ENCODE data around the gene BSN. TPM values are rescaled to one million over a fixed set of nuclear protein-coding genes. Genes with fewer than 3 reads are reported as not detected.

BSN gene
- total RNA-seq, 1 experiment from 2014 or later, result 0.37 TPM

DNA sequence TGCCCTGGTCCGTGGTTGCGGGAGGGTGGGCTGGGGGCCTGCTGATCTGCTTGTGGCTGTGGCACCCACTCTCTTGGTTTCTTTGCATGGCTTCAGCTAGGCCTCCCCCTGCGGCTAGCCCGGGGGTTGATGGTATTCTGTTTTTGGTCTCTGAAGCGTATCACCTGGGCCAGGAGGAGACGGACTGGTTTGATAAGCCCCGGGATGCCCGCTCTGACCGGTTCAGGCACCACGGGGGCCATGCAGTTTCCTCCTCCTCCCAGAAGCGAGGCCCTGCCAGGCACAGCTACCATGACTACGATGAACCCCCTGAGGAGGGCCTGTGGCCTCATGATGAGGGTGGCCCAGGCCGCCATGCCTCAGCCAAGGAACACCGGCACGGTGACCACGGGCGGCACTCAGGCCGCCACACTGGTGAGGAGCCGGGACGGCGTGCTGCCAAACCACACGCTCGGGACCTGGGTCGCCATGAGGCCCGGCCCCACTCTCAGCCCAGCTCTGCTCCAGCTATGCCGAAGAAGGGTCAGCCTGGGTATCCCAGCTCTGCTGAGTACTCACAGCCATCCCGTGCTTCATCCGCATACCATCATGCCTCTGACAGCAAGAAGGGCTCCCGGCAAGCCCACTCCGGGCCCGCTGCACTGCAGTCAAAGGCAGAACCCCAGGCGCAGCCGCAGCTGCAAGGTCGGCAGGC, 108.6 kb downstream of the BSN start:
- BruUV-seq (replicated peaks), result no TSS peak
- Mint-ChIP-seq H3K4me3 (ENCODE audit: unreplicated experiment) (no peak overlapping the region), H3K4me1 (ENCODE audit: insufficient read depth, unreplicated experiment) (peaks cover 12% of the 10 kb centered on the region), H3K36me3 (ENCODE audit: insufficient read depth, unreplicated experiment) (no peaks in the 10 kb centered on the region), H3K27me3 (ENCODE audit: insufficient read depth, unreplicated experiment) (no peaks in the 10 kb centered on the region), H3K27ac (ENCODE audit: low read depth, unreplicated experiment) (no peak overlapping the region), H3K9me3 (ENCODE audit: unreplicated experiment) (no peaks in the 10 kb centered on the region)
- no peak for DNase-seq (ENCODE audit: unreplicated experiment)
- ChIA-PET CTCF (interaction anchor here (0.9 to 4.8 kb wide), 3 partner anchors 9 to 123 kb away, joined by 3 to 24 read pairs (median 5); no protein-coding TSS in a partner anchor), POLR2A (no interaction called here)
- TF ChIP-seq, protein P1, sequence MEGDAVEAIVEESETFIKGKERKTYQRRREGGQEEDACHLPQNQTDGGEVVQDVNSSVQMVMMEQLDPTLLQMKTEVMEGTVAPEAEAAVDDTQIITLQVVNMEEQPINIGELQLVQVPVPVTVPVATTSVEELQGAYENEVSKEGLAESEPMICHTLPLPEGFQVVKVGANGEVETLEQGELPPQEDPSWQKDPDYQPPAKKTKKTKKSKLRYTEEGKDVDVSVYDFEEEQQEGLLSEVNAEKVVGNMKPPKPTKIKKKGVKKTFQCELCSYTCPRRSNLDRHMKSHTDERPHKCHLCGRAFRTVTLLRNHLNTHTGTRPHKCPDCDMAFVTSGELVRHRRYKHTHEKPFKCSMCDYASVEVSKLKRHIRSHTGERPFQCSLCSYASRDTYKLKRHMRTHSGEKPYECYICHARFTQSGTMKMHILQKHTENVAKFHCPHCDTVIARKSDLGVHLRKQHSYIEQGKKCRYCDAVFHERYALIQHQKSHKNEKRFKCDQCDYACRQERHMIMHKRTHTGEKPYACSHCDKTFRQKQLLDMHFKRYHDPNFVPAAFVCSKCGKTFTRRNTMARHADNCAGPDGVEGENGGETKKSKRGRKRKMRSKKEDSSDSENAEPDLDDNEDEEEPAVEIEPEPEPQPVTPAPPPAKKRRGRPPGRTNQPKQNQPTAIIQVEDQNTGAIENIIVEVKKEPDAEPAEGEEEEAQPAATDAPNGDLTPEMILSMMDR (IDR thresholded peaks at IDR 0.05; ENCODE audit: unreplicated experiment), result no peak
- intact Hi-C loops (cut with micrococcal nuclease), result no loop called here

DNA sequence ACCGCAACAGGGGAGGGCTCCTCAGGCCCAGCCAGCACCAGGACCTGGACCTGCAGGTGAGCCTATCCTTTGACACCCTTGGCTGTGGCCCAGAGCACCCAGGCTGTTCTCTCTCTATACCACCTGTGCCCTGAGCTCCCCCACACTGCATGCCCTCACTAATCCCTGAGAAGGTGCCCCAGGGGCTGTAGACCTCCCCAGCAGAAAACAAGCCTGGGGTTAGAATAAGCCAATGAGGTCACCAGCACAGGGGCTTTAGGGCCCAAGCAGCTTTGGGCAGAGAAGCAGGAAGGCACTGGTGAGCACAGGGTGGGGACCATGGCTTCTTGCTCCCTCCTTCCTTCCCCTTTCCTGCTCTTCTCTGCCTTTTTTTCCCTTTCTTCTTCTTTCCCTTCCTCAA, 109.6 kb downstream of the BSN start:
- H3K4me3 Mint-ChIP-seq (ENCODE audit: unreplicated experiment), result no peak overlapping the region
- peaks cover 18% of the 10 kb centered on the region for H3K4me1 Mint-ChIP-seq (ENCODE audit: insufficient read depth, unreplicated experiment)
- CTCF ChIA-PET, result interaction anchor here (0.5 to 4.8 kb wide), 4 partner anchors 8 to 124 kb away, joined by 3 to 24 read pairs (median 4); no protein-coding TSS in a partner anchor
- no peaks in the 10 kb centered on the region for H3K36me3 Mint-ChIP-seq (ENCODE audit: insufficient read depth, unreplicated experiment)
- TF ChIP-seq, protein P1 (IDR thresholded peaks at IDR 0.05; ENCODE audit: unreplicated experiment), result no peak
- no TSS peak for BruUV-seq (replicated peaks)
- no peaks in the 10 kb centered on the region for H3K9me3 Mint-ChIP-seq (ENCODE audit: unreplicated experiment)
- no peak overlapping the region for H3K27ac Mint-ChIP-seq (ENCODE audit: low read depth, unreplicated experiment)
- POLR2A ChIA-PET, result no interaction called here
- no peak for DNase-seq (ENCODE audit: unreplicated experiment)
- intact Hi-C loops (cut with micrococcal nuclease), result no loop called here
- H3K27me3 Mint-ChIP-seq (ENCODE audit: insufficient read depth, unreplicated experiment), result no peaks in the 10 kb centered on the region

DNA sequence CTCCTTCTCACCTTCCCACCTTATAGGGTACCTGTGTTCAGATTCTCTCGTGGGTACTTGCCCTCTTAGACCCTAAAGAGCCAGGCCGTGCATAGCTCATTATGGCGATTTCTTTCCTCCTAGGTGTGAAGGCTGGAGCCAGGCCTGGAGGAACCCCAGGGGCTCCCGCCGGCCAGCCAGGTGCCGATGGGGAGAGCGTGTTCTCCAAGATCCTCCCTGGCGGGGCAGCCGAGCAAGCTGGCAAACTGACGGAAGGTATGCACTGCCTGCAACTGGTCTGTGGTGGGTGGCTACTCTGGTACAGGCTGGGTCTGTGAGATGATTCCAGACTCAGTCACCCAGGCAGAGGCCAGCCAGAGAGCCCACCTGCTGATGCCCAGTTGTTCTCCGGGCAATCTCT, 110.0 kb downstream of the BSN start:
- DNase-seq (ENCODE audit: unreplicated experiment), result no peak
- Mint-ChIP-seq H3K4me3 (ENCODE audit: unreplicated experiment) (no peak overlapping the region), H3K9me3 (ENCODE audit: unreplicated experiment) (no peaks in the 10 kb centered on the region), H3K27me3 (ENCODE audit: insufficient read depth, unreplicated experiment) (no peaks in the 10 kb centered on the region), H3K36me3 (ENCODE audit: insufficient read depth, unreplicated experiment) (no peaks in the 10 kb centered on the region), H3K4me1 (ENCODE audit: insufficient read depth, unreplicated experiment) (peaks cover 18% of the 10 kb centered on the region), H3K27ac (ENCODE audit: low read depth, unreplicated experiment) (no peak overlapping the region)
- ChIA-PET POLR2A (interaction anchor here (0.6 to 1.1 kb wide), 2 partner anchors 125 to 543 kb away, joined by 3 to 5 read pairs; partner anchors contain the start of gene USP19), CTCF (interaction anchor here (4.8 kb wide), 1 partner anchor 124 kb away, joined by 24 read pairs; no protein-coding TSS in a partner anchor)
- TF ChIP-seq, protein P1 (IDR thresholded peaks at IDR 0.05; ENCODE audit: unreplicated experiment), result no peak
- intact Hi-C loops (cut with micrococcal nuclease), result no loop called here
- no TSS peak for BruUV-seq (replicated peaks)

DNA sequence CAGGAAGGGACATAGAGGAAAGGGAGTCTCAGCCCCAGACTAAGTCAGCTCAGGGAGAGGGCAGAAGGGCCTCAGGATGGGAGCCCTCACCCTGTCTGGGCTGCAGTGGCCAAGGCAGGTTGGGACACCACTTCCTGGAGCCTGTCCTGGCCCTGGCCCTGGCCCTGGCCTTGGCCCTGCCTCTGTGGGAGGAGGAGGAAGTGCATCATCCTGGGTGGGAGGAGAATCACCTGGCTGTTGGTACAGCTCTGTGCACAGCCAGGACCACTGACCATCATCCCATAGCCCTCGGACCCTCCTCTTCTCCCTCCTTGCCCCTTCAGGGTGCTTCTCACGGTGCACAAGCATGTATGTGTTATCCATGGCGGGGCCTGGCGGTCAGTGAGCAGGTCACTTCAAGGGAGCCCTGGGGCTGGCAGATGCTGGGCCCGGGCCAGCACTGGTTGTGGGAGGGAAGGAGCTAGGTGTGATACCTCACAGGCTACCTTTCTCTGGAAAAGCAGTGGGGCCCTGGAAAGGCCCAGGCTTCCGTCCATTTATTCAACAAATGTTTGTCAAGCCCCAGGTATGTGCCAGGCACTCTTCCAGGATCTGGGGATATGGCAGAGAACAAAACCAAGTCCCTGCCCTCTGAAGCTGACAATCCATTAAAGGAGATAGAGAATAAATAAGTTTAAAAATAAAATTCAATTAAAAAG, 111.7 kb downstream of the BSN start:
- peak; percentile 31 for DNase-seq (ENCODE audit: unreplicated experiment)
- Mint-ChIP-seq H3K36me3 (ENCODE audit: insufficient read depth, unreplicated experiment) (no peaks in the 10 kb centered on the region), H3K27ac (ENCODE audit: low read depth, unreplicated experiment) (no peak overlapping the region), H3K4me3 (ENCODE audit: unreplicated experiment) (no peak overlapping the region), H3K27me3 (ENCODE audit: insufficient read depth, unreplicated experiment) (no peaks in the 10 kb centered on the region), H3K4me1 (ENCODE audit: insufficient read depth, unreplicated experiment) (peaks cover 18% of the 10 kb centered on the region), H3K9me3 (ENCODE audit: unreplicated experiment) (no peaks in the 10 kb centered on the region)
- intact Hi-C loops (cut with micrococcal nuclease), result no loop called here
- CTCF ChIA-PET, result interaction anchor here (1.2 to 4.8 kb wide), 3 partner anchors 124 to 128 kb away, joined by 3 to 24 read pairs (median 4); no protein-coding TSS in a partner anchor
- TF ChIP-seq, protein P1 (IDR thresholded peaks at IDR 0.05; ENCODE audit: unreplicated experiment), result no peak
- POLR2A ChIA-PET, result no interaction called here
- no TSS peak for BruUV-seq (replicated peaks)
